ENCODE results near the gene RILP.

DNA sequence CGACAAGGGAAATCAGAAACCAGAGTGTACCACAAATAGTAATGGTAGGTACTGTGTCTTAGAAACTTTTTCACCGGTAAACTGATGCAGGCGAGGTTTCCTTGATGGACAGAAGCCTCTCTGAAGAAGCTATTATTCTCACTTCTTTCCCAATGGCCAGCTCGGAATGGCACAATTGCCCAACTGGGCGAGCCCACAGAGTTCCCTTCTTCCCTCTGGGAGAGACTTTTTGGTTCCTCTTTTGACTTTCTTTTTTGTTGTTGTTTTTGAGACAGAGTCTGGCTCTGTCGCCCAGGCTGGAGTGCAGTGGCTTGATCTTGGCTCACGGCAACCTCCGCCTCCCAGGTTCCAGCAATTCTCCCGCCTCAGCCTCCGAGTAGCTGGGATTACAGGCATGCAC is 38.0 kb downstream of the RILP start:
- TF ChIP-seq, protein P1, sequence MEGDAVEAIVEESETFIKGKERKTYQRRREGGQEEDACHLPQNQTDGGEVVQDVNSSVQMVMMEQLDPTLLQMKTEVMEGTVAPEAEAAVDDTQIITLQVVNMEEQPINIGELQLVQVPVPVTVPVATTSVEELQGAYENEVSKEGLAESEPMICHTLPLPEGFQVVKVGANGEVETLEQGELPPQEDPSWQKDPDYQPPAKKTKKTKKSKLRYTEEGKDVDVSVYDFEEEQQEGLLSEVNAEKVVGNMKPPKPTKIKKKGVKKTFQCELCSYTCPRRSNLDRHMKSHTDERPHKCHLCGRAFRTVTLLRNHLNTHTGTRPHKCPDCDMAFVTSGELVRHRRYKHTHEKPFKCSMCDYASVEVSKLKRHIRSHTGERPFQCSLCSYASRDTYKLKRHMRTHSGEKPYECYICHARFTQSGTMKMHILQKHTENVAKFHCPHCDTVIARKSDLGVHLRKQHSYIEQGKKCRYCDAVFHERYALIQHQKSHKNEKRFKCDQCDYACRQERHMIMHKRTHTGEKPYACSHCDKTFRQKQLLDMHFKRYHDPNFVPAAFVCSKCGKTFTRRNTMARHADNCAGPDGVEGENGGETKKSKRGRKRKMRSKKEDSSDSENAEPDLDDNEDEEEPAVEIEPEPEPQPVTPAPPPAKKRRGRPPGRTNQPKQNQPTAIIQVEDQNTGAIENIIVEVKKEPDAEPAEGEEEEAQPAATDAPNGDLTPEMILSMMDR (IDR thresholded peaks at IDR 0.05), result no peak
- TF ChIP-seq EP300 (IDR thresholded peaks at IDR 0.05) (no peak), POLR2A (IDR thresholded peaks at IDR 0.05) (no peak)
